ENCODE results near the gene NGRN. TPM values are rescaled to one million over a fixed set of nuclear protein-coding genes. Genes with fewer than 3 reads are reported as not detected.
A peak's percentile ranks its signal among the peaks of the same experiment; 100 is the strongest.

Gene NGRN
- total and polyA plus RNA-seq, 7 donors: 188 to 298 (median 212) TPM

DNA sequence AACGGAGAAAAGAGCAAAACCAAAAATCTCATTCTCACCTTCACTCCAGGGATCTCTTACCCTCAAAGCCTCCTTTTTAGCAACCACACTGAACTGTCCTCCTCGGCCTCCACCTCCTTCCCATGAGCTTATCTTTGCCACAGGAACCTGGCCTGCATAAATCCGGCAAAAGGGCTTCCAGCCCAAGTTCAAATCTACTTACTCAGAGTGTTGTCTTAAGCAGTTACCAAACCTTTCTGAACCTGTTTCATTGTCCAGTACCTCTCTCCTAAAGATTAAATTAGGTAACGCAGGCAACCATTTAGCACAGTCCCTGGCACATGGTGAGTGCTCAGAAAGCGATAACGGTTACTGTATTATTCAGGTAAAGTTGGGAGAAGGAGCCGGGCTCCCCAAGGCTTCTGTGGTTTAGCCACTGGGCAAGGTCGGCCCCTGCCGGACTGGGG, 32.5 kb upstream of the NGRN start:
- H3K27me3 ChIP-seq (ENCODE audit: insufficient read depth in 3 of 3, low read length in 2 of 3): no peaks in the 10 kb centered on the region
- peak overlapping the region; percentile 86 for H3K4me3 ChIP-seq
- H3K4me1 ChIP-seq: peaks cover 39% of the 10 kb centered on the region
- ATAC-seq (no peak), DNase-seq (no peak)
- peak; percentile 45 for TF ChIP-seq CTCF (IDR thresholded peaks at IDR 0.05)
- peak overlapping the region; percentile 94 for H3K27ac ChIP-seq
- intact Hi-C loops (cut with DNase I): no loop called here
- 12 to 23% (median 19%) methylated on average over 9 of the region's 9 CpGs for WGBS, 3 donors
- no peaks in the 10 kb centered on the region for H3K9me3 ChIP-seq
- peaks cover 4 to 57% of the 10 kb centered on the region in 2 donors for H3K36me3 ChIP-seq (ENCODE audit: insufficient read depth in 1 of 2, low read depth in 1 of 2)

DNA sequence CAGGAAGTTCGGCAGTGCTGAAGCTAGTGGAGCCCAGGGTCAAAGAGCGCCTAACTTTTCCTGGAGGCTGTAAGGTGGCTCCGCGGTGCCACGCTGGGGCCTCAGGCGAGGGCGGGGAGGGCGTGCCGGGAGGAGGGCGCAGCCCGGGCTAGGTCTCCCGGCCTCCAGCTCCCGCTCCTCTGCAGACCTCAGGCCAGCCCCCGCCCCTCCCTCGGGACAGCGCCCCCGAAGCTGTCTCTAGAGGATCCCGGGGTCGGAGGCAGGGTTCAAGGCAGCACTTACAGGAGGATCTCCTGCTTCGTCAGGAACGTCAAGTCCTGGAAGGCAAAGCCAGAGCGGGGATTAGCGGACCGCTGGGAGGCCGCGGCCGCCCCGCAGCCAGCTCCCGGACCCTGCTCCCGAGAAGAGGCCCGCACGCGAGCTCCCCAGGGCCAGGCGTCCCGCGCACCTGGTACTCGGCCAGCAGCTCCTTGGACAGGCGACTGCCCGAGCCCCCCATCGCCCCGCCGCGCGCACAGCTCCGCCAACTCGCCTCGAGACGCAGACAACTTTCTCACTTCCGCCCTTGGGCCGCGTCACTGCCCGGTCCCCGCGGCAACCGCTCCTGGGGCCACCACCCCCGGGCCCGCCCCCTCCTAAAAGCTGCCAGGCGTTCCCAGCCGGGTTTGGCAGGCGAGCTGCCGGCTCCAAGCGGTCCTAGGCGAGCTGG, 31.9 kb upstream of the NGRN start, which contains the start of gene CIB1:
CIB1 (minus strand) TSS at position 555 of the 709 bp plus-strand sequence; CDS start at position 499, 56 bp downstream.
- Histone ChIP-seq H3K9me3 (no peaks in the 10 kb centered on the region), H3K27ac (peak within 1 kb of the TSS; percentile 94), H3K4me1 (peaks cover 39% of the 10 kb centered on the region), H3K36me3 (ENCODE audit: insufficient read depth in 1 of 2, low read depth in 1 of 2) (peaks cover 7 to 57% of the 10 kb centered on the region in 2 donors), H3K27me3 (ENCODE audit: insufficient read depth in 3 of 3, low read length in 2 of 3) (no peaks in the 10 kb centered on the region), H3K4me3 (peak within 1 kb of the TSS; percentile 86)
- WGBS, 3 donors: 0 to 1% (median 0%) methylated on average over 48 to 63 of the region's 63 CpGs
- TF ChIP-seq CTCF (IDR thresholded peaks at IDR 0.05): no peak
- DNase-seq (peak; percentile 98 to 99), ATAC-seq (peak; percentile 93 to 96 (median 94))
- intact Hi-C loops (cut with DNase I): no loop called here

GRCh38 chr15:90234096-90234988, 31.1 kb upstream of the NGRN start, which contains the start of gene GDPGP1:
Gene GDPGP1 (plus strand): TSS chr15:90234209. CDS start chr15:90240909, 6,700 bp downstream.
- peak within 1 kb of the TSS; percentile 94 for H3K27ac ChIP-seq
- H3K27me3 ChIP-seq (ENCODE audit: insufficient read depth in 3 of 3, low read length in 2 of 3): no peaks in the 10 kb centered on the region
- peaks cover 7 to 56% of the 10 kb centered on the region in 2 donors for H3K36me3 ChIP-seq (ENCODE audit: insufficient read depth in 1 of 2, low read depth in 1 of 2)
- H3K9me3 ChIP-seq: no peaks in the 10 kb centered on the region
- intact Hi-C loops (cut with DNase I): no loop called here
- ATAC-seq (no peak), DNase-seq (no peak)
- TF ChIP-seq CTCF (IDR thresholded peaks at IDR 0.05): no peak
- H3K4me3 ChIP-seq: peak within 1 kb of the TSS; percentile 86
- H3K4me1 ChIP-seq: peaks cover 39% of the 10 kb centered on the region
- WGBS, 3 donors: 4 to 7% (median 5%) methylated on average over 36 to 49 of the region's 49 CpGs

DNA sequence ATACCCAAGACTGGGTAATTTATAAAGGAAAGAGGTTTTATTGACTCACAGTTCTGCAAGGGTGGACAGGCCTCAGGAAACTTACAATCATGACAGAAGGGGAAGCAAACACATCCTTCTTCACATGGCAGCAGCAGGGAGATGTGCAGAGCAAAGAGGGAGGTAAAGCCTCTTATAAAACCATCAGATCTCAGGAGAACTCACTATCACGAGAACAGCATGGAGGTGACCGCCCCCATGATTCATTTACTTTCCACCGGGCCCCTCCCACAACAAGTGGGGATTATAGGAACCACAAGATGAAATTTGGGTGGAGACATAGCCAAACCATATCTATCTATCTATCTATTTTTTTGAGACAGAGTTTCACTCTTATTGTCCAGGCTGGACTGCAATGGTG, 26.1 kb upstream of the NGRN start:
- WGBS, 3 donors: 85 to 90% (median 88%) methylated on average over 3 of the region's 3 CpGs
- Histone ChIP-seq H3K27ac (no peak overlapping the region), H3K9me3 (no peaks in the 10 kb centered on the region), H3K4me1 (peaks cover 6% of the 10 kb centered on the region), H3K4me3 (no peak overlapping the region), H3K36me3 (ENCODE audit: insufficient read depth in 1 of 2, low read depth in 1 of 2) (peaks cover 6 to 50% of the 10 kb centered on the region in 2 donors), H3K27me3 (ENCODE audit: insufficient read depth in 3 of 3, low read length in 2 of 3) (no peaks in the 10 kb centered on the region)
- ATAC-seq: no peak
- no peak for TF ChIP-seq CTCF (IDR thresholded peaks at IDR 0.05)
- intact Hi-C loops (cut with DNase I): no loop called here
- DNase-seq: no peak

Data from psoas muscle (tissue), 8 donors.